Mesothelial cell of epicardium (in vitro differentiated cells): ENCODE data around the gene SORCS3. TPM values are rescaled to one million over a fixed set of nuclear protein-coding genes. Genes with fewer than 3 reads are reported as not detected.

Experiments used
- DNase-seq, 2 experiments: peaks; one replicate each; pipeline ENCODE4 v3.0.0; 2021; ENCODE audit warnings: low spot score in 2 of 2; ENCODE audit not compliant: unreplicated experiment in 2 of 2
- H3K27ac Mint-ChIP-seq: 2 replicates; pipeline ENCODE4 v1.8.0; 2021; ENCODE audit warnings: mixed read lengths
- H3K27me3 Mint-ChIP-seq: 2 replicates; pipeline ENCODE4 v1.8.0; 2021; ENCODE audit warnings: low read depth, mixed read lengths
- H3K36me3 Mint-ChIP-seq: 2 replicates; pipeline ENCODE4 v1.8.0; 2021; ENCODE audit warnings: mixed read lengths
- H3K4me1 Mint-ChIP-seq: 2 replicates; pipeline ENCODE4 v1.8.0; 2021; ENCODE audit warnings: mixed read lengths
- H3K4me3 Mint-ChIP-seq: 2 replicates; pipeline ENCODE4 v1.8.0; 2021; ENCODE audit warnings: mild to moderate bottlenecking, moderate library complexity, mixed read lengths
- H3K9me3 Mint-ChIP-seq: 2 replicates; pipeline ENCODE4 v1.8.0; 2021; ENCODE audit warnings: mixed read lengths
- CTCF ChIP-seq: fragments of 200-600 bp; sonication (generic); IDR thresholded peaks from one replicate; pipeline ENCODE4 v1.5.0; 2021; ENCODE audit warnings: antibody characterized with exemption; ENCODE audit not compliant: unreplicated experiment
- total RNA-seq: library from RNA; stranded (reverse); gene quantifications from 3 replicates; pipeline ENCODE4 v1.2.1, GENCODE V29; 2021

Gene SORCS3
- total RNA-seq, 1 donor from 2014 or later: 0.04 TPM

GRCh38 chr10:105247831-105248499 is 606.9 kb downstream of the SORCS3 start:
- H3K4me1 Mint-ChIP-seq: no peaks in the 10 kb centered on the region
- no peaks in the 10 kb centered on the region for H3K36me3 Mint-ChIP-seq
- no peak overlapping the region for H3K4me3 Mint-ChIP-seq
- H3K9me3 Mint-ChIP-seq: no peaks in the 10 kb centered on the region
- H3K27ac Mint-ChIP-seq: no peak overlapping the region
- peaks cover 51% of the 10 kb centered on the region for H3K27me3 Mint-ChIP-seq
- no peak for TF ChIP-seq CTCF
- no peak for DNase-seq

GRCh38 chr10:105252911-105253310 is 611.8 kb downstream of the SORCS3 start:
- TF ChIP-seq CTCF: no peak
- H3K36me3 Mint-ChIP-seq: no peaks in the 10 kb centered on the region
- H3K27ac Mint-ChIP-seq: no peak overlapping the region
- no peaks in the 10 kb centered on the region for H3K9me3 Mint-ChIP-seq
- DNase-seq: no peak
- H3K4me1 Mint-ChIP-seq: no peaks in the 10 kb centered on the region
- H3K27me3 Mint-ChIP-seq: peaks cover 44% of the 10 kb centered on the region
- H3K4me3 Mint-ChIP-seq: no peak overlapping the region

- Mint-ChIP-seq H3K9me3 (no peaks in the 10 kb centered on the region), H3K36me3 (no peaks in the 10 kb centered on the region), H3K27ac (no peak overlapping the region), H3K27me3 (peaks cover 42% of the 10 kb centered on the region), H3K4me1 (no peaks in the 10 kb centered on the region), H3K4me3 (no peak overlapping the region)
- no peak for TF ChIP-seq CTCF
- no peak for DNase-seq
Observed at GRCh38 chr10:105253515-105254212, 612.6 kb downstream of the SORCS3 start.

- Mint-ChIP-seq H3K9me3 (no peaks in the 10 kb centered on the region), H3K4me1 (no peaks in the 10 kb centered on the region), H3K27ac (no peak overlapping the region), H3K27me3 (peaks cover 38% of the 10 kb centered on the region), H3K36me3 (no peaks in the 10 kb centered on the region), H3K4me3 (no peak overlapping the region)
- no peak for DNase-seq
- TF ChIP-seq CTCF: no peak
Observed at GRCh38 chr10:105258036-105258673, 617.1 kb downstream of the SORCS3 start.

- no peak for DNase-seq
- no peaks in the 10 kb centered on the region for H3K9me3 Mint-ChIP-seq
- H3K27ac Mint-ChIP-seq: no peak overlapping the region
- H3K36me3 Mint-ChIP-seq: no peaks in the 10 kb centered on the region
- no peak for TF ChIP-seq CTCF
- no peak overlapping the region for H3K4me3 Mint-ChIP-seq
- no peaks in the 10 kb centered on the region for H3K4me1 Mint-ChIP-seq
- peaks cover 36% of the 10 kb centered on the region for H3K27me3 Mint-ChIP-seq
Observed at GRCh38 chr10:105258674-105259065, 617.6 kb downstream of the SORCS3 start.
